CD4-positive, alpha-beta memory T cell (primary cell): ENCODE data around the gene DLX3. TPM values are rescaled to one million over a fixed set of nuclear protein-coding genes. Genes with fewer than 3 reads are reported as not detected.
A peak's percentile ranks its signal among the peaks of the same experiment; 100 is the strongest.

Experiments
- CTCF ChIA-PET: fragments of 350-600 bp; sonication (Branson Sonifier 250); formaldehyde crosslinking; loops from one replicate; lab custom pipeline; 2021; ENCODE audit warnings: inconsistent platforms; ENCODE audit not compliant: partially characterized antibody; lab: Charles Lee
- POLR2A ChIA-PET: fragments of 350-600 bp; sonication (Branson Sonifier 250); formaldehyde crosslinking; loops from one replicate; lab custom pipeline; 2021; ENCODE audit not compliant: partially characterized antibody; lab: Charles Lee
- DNase-seq, 5 donors: peaks; one replicate each; pipeline versions ENCODE4 v3.0.0 to v3.0.0-alpha.2; 2020 to 2022; ENCODE audit warnings: mixed read lengths in 1 of 5
- H3K27ac ChIP-seq: one replicate; pipeline ENCODE4 v1.7.0; 2013; ENCODE audit warnings: low read depth, low read length
- H3K27me3 ChIP-seq: 2 replicates; pipeline ENCODE4 v1.7.0; 2013; ENCODE audit warnings: mild to moderate bottlenecking, low read length, moderate library complexity; ENCODE audit not compliant: insufficient read depth
- H3K36me3 ChIP-seq: 2 replicates; pipeline ENCODE4 v1.7.0; 2013; ENCODE audit warnings: mild to moderate bottlenecking, low read length, moderate library complexity; ENCODE audit not compliant: insufficient read depth
- H3K4me1 ChIP-seq: 2 replicates; pipeline ENCODE4 v1.7.0; 2013; ENCODE audit warnings: mild to moderate bottlenecking, low read length, moderate library complexity; ENCODE audit not compliant: insufficient read depth
- H3K4me3 ChIP-seq, 2 donors: one replicate each; pipeline ENCODE4 v1.7.0; 2013; ENCODE audit warnings: low read length in 2 of 2, mild to moderate bottlenecking in 1 of 2
- H3K9me3 ChIP-seq, 2 donors: one replicate each; pipeline ENCODE4 v1.7.0; 2013; ENCODE audit warnings: low read length in 2 of 2, control low read depth in 1 of 2; ENCODE audit not compliant: control insufficient read depth in 1 of 2
- H3K27ac Mint-ChIP-seq, 7 donors: one replicate each; pipeline ENCODE4 v1.8.0; 2020 to 2021; ENCODE audit warnings: mixed read lengths in 7 of 7, mild to moderate bottlenecking in 6 of 7, inconsistent platforms in 3 of 7, moderate library complexity in 3 of 7
- H3K27me3 Mint-ChIP-seq, 2 donors: one replicate each; pipeline ENCODE4 v1.8.0; 2020 to 2021; ENCODE audit warnings: mixed read lengths in 2 of 2
- H3K36me3 Mint-ChIP-seq, 2 donors: one replicate each; pipeline ENCODE4 v1.8.0; 2020 to 2021; ENCODE audit warnings: mixed read lengths in 2 of 2, inconsistent platforms in 1 of 2, mild to moderate bottlenecking in 1 of 2
- H3K4me1 Mint-ChIP-seq, 4 donors: one replicate each; pipeline ENCODE4 v1.8.0; 2020 to 2021; ENCODE audit warnings: mixed read lengths in 4 of 4, mild to moderate bottlenecking in 1 of 4
- H3K4me3 Mint-ChIP-seq, 8 donors: one replicate each; pipeline ENCODE4 v1.8.0; 2020 to 2021; ENCODE audit warnings: mixed read lengths in 8 of 8, mild to moderate bottlenecking in 7 of 8, moderate library complexity in 6 of 8, inconsistent platforms in 3 of 8
- H3K9me3 Mint-ChIP-seq, 8 donors: one replicate each; pipeline ENCODE4 v1.8.0; 2020 to 2021; ENCODE audit warnings: mixed read lengths in 8 of 8, mild to moderate bottlenecking in 5 of 8, inconsistent platforms in 3 of 8, moderate library complexity in 1 of 8
- intact Hi-C: fragments of 100-400 bp; cut with micrococcal nuclease; formaldehyde crosslinking; loops from one replicate; pipeline ENCODE4 v1.15.1; 2023
- polyA plus RNA-seq, 2 donors: library from polyadenylated mRNA; unstranded; fragments of 300-500 nt; fragmentation: Illumina TruSeq; gene quantifications; one replicate each; pipeline ENCODE4 v1.2.3, GENCODE V29; 2021
- total RNA-seq, 2 experiments: library from RNA; stranded (reverse); gene quantifications; one replicate each; pipeline ENCODE4 v1.2.3, GENCODE V29; 2021

Gene DLX3
- total and polyA plus RNA-seq, 4 experiments from 2014 or later = not detected

GRCh38 chr17:49966767-49967166 is 28.3 kb downstream of the DLX3 start:
- Mint-ChIP-seq H3K27ac (no peak overlapping the region), H3K4me3 (peak overlapping the region in 2 of 8 donors; percentile 0 to 12), H3K9me3 (peaks cover 0 to 9% (median 3%) of the 10 kb centered on the region in 8 donors), H3K4me1 (peaks cover 28 to 71% (median 47%) of the 10 kb centered on the region in 4 donors), H3K27me3 (peaks cover 61 to 74% of the 10 kb centered on the region in 2 donors), H3K36me3 (peaks cover 2 to 5% of the 10 kb centered on the region in 2 donors)
- H3K27me3 ChIP-seq = peaks cover 70% of the 10 kb centered on the region
- peaks cover 47% of the 10 kb centered on the region for H3K4me1 ChIP-seq
- H3K27ac ChIP-seq = no peak overlapping the region
- DNase-seq = no peak
- ChIA-PET POLR2A (interaction anchor here (1.0 to 2.2 kb wide), 2 partner anchors 12 to 32 kb away, joined by 3 to 6 read pairs; no protein-coding TSS in a partner anchor), CTCF (interaction anchor here (0.6 to 2.9 kb wide), 5 partner anchors 10 to 556 kb away, joined by 3 to 12 read pairs (median 4); no protein-coding TSS in a partner anchor)
- no peaks in the 10 kb centered on the region for H3K36me3 ChIP-seq
- no peaks in the 10 kb centered on the region for H3K9me3 ChIP-seq
- intact Hi-C loops = no loop called here
- H3K4me3 ChIP-seq = no peak overlapping the region

GRCh38 chr17:49965524-49965909 is 29.5 kb downstream of the DLX3 start:
- Mint-ChIP-seq H3K27me3 (peaks cover 54 to 68% of the 10 kb centered on the region in 2 donors), H3K4me1 (peaks cover 20 to 58% (median 40%) of the 10 kb centered on the region in 4 donors), H3K36me3 (peaks cover 2 to 5% of the 10 kb centered on the region in 2 donors), H3K9me3 (peaks cover 0 to 9% (median 3%) of the 10 kb centered on the region in 8 donors), H3K4me3 (peak overlapping the region in 3 of 8 donors; percentile 26 to 80 (median 78)), H3K27ac (peak overlapping the region in 1 of 7 donors; percentile 78)
- H3K4me3 ChIP-seq = no peak overlapping the region
- no peak for DNase-seq
- intact Hi-C loops = no loop called here
- peaks cover 44% of the 10 kb centered on the region for H3K4me1 ChIP-seq
- ChIA-PET CTCF (interaction anchor here (0.8 to 2.3 kb wide), 2 partner anchors 13 to 31 kb away, joined by 3 to 12 read pairs; no protein-coding TSS in a partner anchor), POLR2A (no interaction called here)
- no peaks in the 10 kb centered on the region for H3K9me3 ChIP-seq
- no peaks in the 10 kb centered on the region for H3K36me3 ChIP-seq
- H3K27ac ChIP-seq = no peak overlapping the region
- peaks cover 66% of the 10 kb centered on the region for H3K27me3 ChIP-seq

- peaks cover 2 to 5% of the 10 kb centered on the region in 2 donors for H3K36me3 Mint-ChIP-seq
- H3K4me3 Mint-ChIP-seq = peak overlapping the region in 7 of 8 donors; percentile 19 to 85 (median 78)
- intact Hi-C loops = no loop called here
- Histone ChIP-seq H3K36me3 (no peaks in the 10 kb centered on the region), H3K27ac (no peak overlapping the region), H3K27me3 (peaks cover 60% of the 10 kb centered on the region), H3K9me3 (no peaks in the 10 kb centered on the region), H3K4me3 (no peak overlapping the region), H3K4me1 (peaks cover 40% of the 10 kb centered on the region)
- H3K9me3 Mint-ChIP-seq = peaks cover 0 to 9% (median 3%) of the 10 kb centered on the region in 8 donors
- peaks cover 52 to 64% of the 10 kb centered on the region in 2 donors for H3K27me3 Mint-ChIP-seq
- ChIA-PET POLR2A (no interaction called here), CTCF (interaction anchor here (2.3 to 3.6 kb wide), 2 partner anchors 13 kb away, joined by 12 to 23 read pairs; no protein-coding TSS in a partner anchor)
- H3K27ac Mint-ChIP-seq = peak overlapping the region in 3 of 7 donors; percentile 55 to 78 (median 57)
- H3K4me1 Mint-ChIP-seq = peaks cover 20 to 53% (median 38%) of the 10 kb centered on the region in 4 donors
- DNase-seq = peak in 1 of 5 donors; percentile 27
Measured at GRCh38 chr17:49964769-49965523, 30.1 kb downstream of the DLX3 start.

- Mint-ChIP-seq H3K36me3 (peaks cover under 1 to 5% of the 10 kb centered on the region in 2 donors), H3K4me3 (peak overlapping the region in 7 of 8 donors; percentile 29 to 85 (median 78)), H3K4me1 (peaks cover 17 to 48% (median 37%) of the 10 kb centered on the region in 4 donors), H3K9me3 (peaks cover 0 to 9% (median 3%) of the 10 kb centered on the region in 8 donors), H3K27me3 (peaks cover 52 to 64% of the 10 kb centered on the region in 2 donors), H3K27ac (peak overlapping the region in 2 of 7 donors; percentile 50 to 78)
- H3K36me3 ChIP-seq = no peaks in the 10 kb centered on the region
- H3K9me3 ChIP-seq = no peaks in the 10 kb centered on the region
- H3K27ac ChIP-seq = no peak overlapping the region
- no peak for DNase-seq
- intact Hi-C loops = no loop called here
- peaks cover 36% of the 10 kb centered on the region for H3K4me1 ChIP-seq
- POLR2A ChIA-PET = interaction anchor here (0.6 kb wide), 1 partner anchor 12 kb away, joined by 3 read pairs; no protein-coding TSS in a partner anchor
- H3K27me3 ChIP-seq = peaks cover 58% of the 10 kb centered on the region
- H3K4me3 ChIP-seq = no peak overlapping the region
- CTCF ChIA-PET = interaction anchor here (1.5 to 3.6 kb wide), 2 partner anchors 13 to 19 kb away, joined by 3 to 23 read pairs; no protein-coding TSS in a partner anchor
Measured at GRCh38 chr17:49964303-49964768, 30.7 kb downstream of the DLX3 start.

- Histone ChIP-seq H3K9me3 (no peaks in the 10 kb centered on the region), H3K36me3 (no peaks in the 10 kb centered on the region), H3K27ac (no peak overlapping the region), H3K4me3 (no peak overlapping the region), H3K27me3 (peaks cover 54% of the 10 kb centered on the region), H3K4me1 (peaks cover 30% of the 10 kb centered on the region)
- intact Hi-C loops = no loop called here
- Mint-ChIP-seq H3K36me3 (peaks cover 0 to 5% of the 10 kb centered on the region in 2 donors), H3K27me3 (peaks cover 52 to 64% of the 10 kb centered on the region in 2 donors), H3K27ac (peak overlapping the region in 2 of 7 donors; percentile 46 to 78), H3K9me3 (peaks cover 0 to 9% (median 3%) of the 10 kb centered on the region in 8 donors), H3K4me3 (peak overlapping the region; percentile 26 to 85 (median 69)), H3K4me1 (peaks cover 17 to 47% (median 36%) of the 10 kb centered on the region in 4 donors)
- no peak for DNase-seq
- CTCF ChIA-PET = interaction anchor here (1.5 to 3.6 kb wide), 2 partner anchors 12 to 20 kb away, joined by 3 to 23 read pairs; no protein-coding TSS in a partner anchor
- POLR2A ChIA-PET = interaction anchor here (0.6 kb wide), 1 partner anchor 11 kb away, joined by 3 read pairs; no protein-coding TSS in a partner anchor
Measured at GRCh38 chr17:49963626-49964302, 31.3 kb downstream of the DLX3 start.

- POLR2A ChIA-PET = no interaction called here
- H3K4me3 Mint-ChIP-seq = peak overlapping the region in 5 of 8 donors; percentile 21 to 78 (median 36)
- H3K27me3 Mint-ChIP-seq = peaks cover 52 to 64% of the 10 kb centered on the region in 2 donors
- peaks cover 17 to 47% (median 36%) of the 10 kb centered on the region in 4 donors for H3K4me1 Mint-ChIP-seq
- peaks cover 0 to 5% of the 10 kb centered on the region in 2 donors for H3K36me3 Mint-ChIP-seq
- peaks cover 0 to 9% (median 3%) of the 10 kb centered on the region in 8 donors for H3K9me3 Mint-ChIP-seq
- DNase-seq = no peak
- intact Hi-C loops = no loop called here
- H3K27me3 ChIP-seq = peaks cover 54% of the 10 kb centered on the region
- H3K4me3 ChIP-seq = no peak overlapping the region
- H3K4me1 ChIP-seq = peaks cover 27% of the 10 kb centered on the region
- H3K9me3 ChIP-seq = no peaks in the 10 kb centered on the region
- H3K27ac ChIP-seq = no peak overlapping the region
- CTCF ChIA-PET = interaction anchor here (1.5 to 3.6 kb wide), 3 partner anchors 11 to 35 kb away, joined by 3 to 23 read pairs (median 5); no protein-coding TSS in a partner anchor
- H3K27ac Mint-ChIP-seq = peak overlapping the region in 3 of 7 donors; percentile 19 to 78 (median 22)
- H3K36me3 ChIP-seq = no peaks in the 10 kb centered on the region
Measured at GRCh38 chr17:49963309-49963625, 31.8 kb downstream of the DLX3 start.
